ENCODE results near the gene RANBP17. TPM values are rescaled to one million over a fixed set of nuclear protein-coding genes. Genes with fewer than 3 reads are reported as not detected.

The RANBP17 gene
- total RNA-seq, 2 donors from 2014 or later, result 26.6 to 28.0 TPM

DNA sequence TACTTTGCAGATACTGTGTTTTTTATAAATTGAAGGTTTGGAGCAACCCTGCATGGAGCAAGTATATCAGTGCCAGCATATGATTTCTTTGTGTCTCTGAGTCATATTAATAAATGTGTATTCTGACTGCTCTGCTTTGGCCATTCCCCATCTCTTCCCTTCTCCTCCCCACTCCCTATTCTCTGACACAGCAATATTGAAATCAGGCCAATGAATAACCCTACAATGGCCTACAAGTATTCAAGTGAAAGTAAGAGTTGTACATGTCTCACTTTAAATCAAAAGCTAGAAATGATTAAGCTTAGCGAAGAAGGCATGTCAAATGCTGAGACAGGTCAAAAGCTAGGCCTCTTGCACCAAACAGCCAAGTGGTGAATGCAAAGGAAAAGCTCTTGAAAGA is 365.0 kb downstream of the RANBP17 start:
- Histone ChIP-seq H3K27ac (ENCODE audit: low read depth, low read length) (no peak overlapping the region), H3K4me1 (ENCODE audit: control insufficient read depth, insufficient read depth, low read length) (no peaks in the 10 kb centered on the region), H3K9ac (ENCODE audit: extremely low read depth, low read length, poor library complexity, severe bottlenecking) (no peak overlapping the region), H3K36me3 (ENCODE audit: control insufficient read depth, insufficient read depth, low read length) (no peaks in the 10 kb centered on the region), H3K4me3 (ENCODE audit: low read length) (no peak overlapping the region), H3K27me3 (ENCODE audit: control insufficient read depth, insufficient read depth, low read length, poor library complexity, severe bottlenecking) (no peaks in the 10 kb centered on the region), H3K9me3 (ENCODE audit: control insufficient read depth, low read length) (no peaks in the 10 kb centered on the region)
- 96% methylated on average over 1 of the region's 1 CpG; no CpG with 5 or more reads in 1 of the 2 experiments for WGBS, 2 experiments (ENCODE audit: insufficient coverage in 1 of 2, insufficient read length in 1 of 2)
- Mint-ChIP-seq H3K9me3 (no peaks in the 10 kb centered on the region), H3K27ac (no peak overlapping the region), H3K4me3 (no peak overlapping the region), H3K4me1 (no peaks in the 10 kb centered on the region), H3K36me3 (ENCODE audit: low read depth) (no peaks in the 10 kb centered on the region), H3K27me3 (ENCODE audit: insufficient read depth) (no peaks in the 10 kb centered on the region)
- TF ChIP-seq, protein P1, sequence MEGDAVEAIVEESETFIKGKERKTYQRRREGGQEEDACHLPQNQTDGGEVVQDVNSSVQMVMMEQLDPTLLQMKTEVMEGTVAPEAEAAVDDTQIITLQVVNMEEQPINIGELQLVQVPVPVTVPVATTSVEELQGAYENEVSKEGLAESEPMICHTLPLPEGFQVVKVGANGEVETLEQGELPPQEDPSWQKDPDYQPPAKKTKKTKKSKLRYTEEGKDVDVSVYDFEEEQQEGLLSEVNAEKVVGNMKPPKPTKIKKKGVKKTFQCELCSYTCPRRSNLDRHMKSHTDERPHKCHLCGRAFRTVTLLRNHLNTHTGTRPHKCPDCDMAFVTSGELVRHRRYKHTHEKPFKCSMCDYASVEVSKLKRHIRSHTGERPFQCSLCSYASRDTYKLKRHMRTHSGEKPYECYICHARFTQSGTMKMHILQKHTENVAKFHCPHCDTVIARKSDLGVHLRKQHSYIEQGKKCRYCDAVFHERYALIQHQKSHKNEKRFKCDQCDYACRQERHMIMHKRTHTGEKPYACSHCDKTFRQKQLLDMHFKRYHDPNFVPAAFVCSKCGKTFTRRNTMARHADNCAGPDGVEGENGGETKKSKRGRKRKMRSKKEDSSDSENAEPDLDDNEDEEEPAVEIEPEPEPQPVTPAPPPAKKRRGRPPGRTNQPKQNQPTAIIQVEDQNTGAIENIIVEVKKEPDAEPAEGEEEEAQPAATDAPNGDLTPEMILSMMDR (conservative IDR thresholded peaks at IDR 0.05), result no peak
- no peak for DNase-seq

DNA sequence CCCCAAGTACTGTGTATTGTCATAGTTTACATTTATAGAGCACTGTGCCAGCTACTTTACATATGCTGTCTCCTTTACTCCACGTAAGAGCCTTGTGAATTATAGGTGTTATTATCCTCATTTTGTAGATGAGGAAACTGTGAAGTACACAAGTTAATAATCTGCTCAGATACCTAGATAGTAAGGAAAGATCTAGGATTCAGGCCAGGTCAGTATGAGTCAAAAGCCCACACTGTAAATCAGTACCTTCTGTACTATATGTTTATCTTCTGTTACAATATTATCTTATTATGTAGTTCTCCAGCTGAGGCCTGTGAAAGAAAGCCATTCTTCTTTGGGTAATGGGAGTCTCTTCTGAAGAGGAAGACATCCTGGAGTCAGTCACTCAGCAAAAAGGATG is 374.8 kb downstream of the RANBP17 start:
- no peaks in the 10 kb centered on the region for H3K9me3 ChIP-seq (ENCODE audit: control insufficient read depth, low read length)
- Mint-ChIP-seq H3K36me3 (ENCODE audit: low read depth) (no peaks in the 10 kb centered on the region), H3K4me3 (no peak overlapping the region), H3K4me1 (no peaks in the 10 kb centered on the region), H3K27ac (no peak overlapping the region), H3K27me3 (ENCODE audit: insufficient read depth) (no peaks in the 10 kb centered on the region), H3K9me3 (no peaks in the 10 kb centered on the region)
- no peak overlapping the region for H3K27ac ChIP-seq (ENCODE audit: low read depth, low read length)
- TF ChIP-seq, protein P1 (conservative IDR thresholded peaks at IDR 0.05), result no peak
- H3K4me1 ChIP-seq (ENCODE audit: control insufficient read depth, insufficient read depth, low read length), result no peaks in the 10 kb centered on the region
- 100% methylated on average over 1 of the region's 1 CpG; no CpG with 5 or more reads in 1 of the 2 experiments for WGBS, 2 experiments (ENCODE audit: insufficient coverage in 1 of 2, insufficient read length in 1 of 2)
- no peak for DNase-seq
- H3K9ac ChIP-seq (ENCODE audit: extremely low read depth, low read length, poor library complexity, severe bottlenecking), result no peak overlapping the region
- no peak overlapping the region for H3K4me3 ChIP-seq (ENCODE audit: low read length)
- no peaks in the 10 kb centered on the region for H3K27me3 ChIP-seq (ENCODE audit: control insufficient read depth, insufficient read depth, low read length, poor library complexity, severe bottlenecking)
- H3K36me3 ChIP-seq (ENCODE audit: control insufficient read depth, insufficient read depth, low read length), result no peaks in the 10 kb centered on the region

DNA sequence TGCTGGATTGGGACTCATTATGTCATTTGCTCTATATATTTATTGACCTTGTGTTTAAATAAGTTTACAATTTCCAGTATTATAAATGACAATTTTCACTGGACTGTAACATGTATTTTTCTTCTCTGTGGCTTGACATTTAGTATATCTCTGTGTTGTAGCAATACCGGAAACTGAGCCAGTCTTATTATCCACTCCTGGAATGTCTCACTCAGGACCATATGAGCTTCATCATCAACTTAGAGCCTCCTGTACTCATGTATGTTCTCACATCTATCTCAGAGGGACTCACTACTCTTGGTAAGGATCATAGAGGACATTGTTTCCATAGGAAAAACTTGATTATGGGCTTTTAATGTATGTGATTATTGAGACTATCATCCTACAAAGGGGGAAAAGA is 380.7 kb downstream of the RANBP17 start:
- Mint-ChIP-seq H3K27me3 (ENCODE audit: insufficient read depth) (no peaks in the 10 kb centered on the region), H3K27ac (no peak overlapping the region)

More for the DNA sequence above, 380.7 kb downstream of the RANBP17 start:
- H3K4me1 ChIP-seq (ENCODE audit: control insufficient read depth, insufficient read depth, low read length), result no peaks in the 10 kb centered on the region
- no peak overlapping the region for H3K4me3 Mint-ChIP-seq
- H3K36me3 Mint-ChIP-seq (ENCODE audit: low read depth), result peaks cover 1% of the 10 kb centered on the region
- TF ChIP-seq, protein P1 (conservative IDR thresholded peaks at IDR 0.05), result no peak
- no peaks in the 10 kb centered on the region for H3K27me3 ChIP-seq (ENCODE audit: control insufficient read depth, insufficient read depth, low read length, poor library complexity, severe bottlenecking)
- H3K9me3 Mint-ChIP-seq, result no peaks in the 10 kb centered on the region
- 100% methylated on average over 1 of the region's 1 CpG; no CpG with 5 or more reads in 1 of the 2 experiments for WGBS, 2 experiments (ENCODE audit: insufficient coverage in 1 of 2, insufficient read length in 1 of 2)
- no peaks in the 10 kb centered on the region for H3K9me3 ChIP-seq (ENCODE audit: control insufficient read depth, low read length)
- no peak overlapping the region for H3K27ac ChIP-seq (ENCODE audit: low read depth, low read length)
- no peaks in the 10 kb centered on the region for H3K36me3 ChIP-seq (ENCODE audit: control insufficient read depth, insufficient read depth, low read length)
- no peak overlapping the region for H3K4me3 ChIP-seq (ENCODE audit: low read length)
- H3K4me1 Mint-ChIP-seq, result no peaks in the 10 kb centered on the region
- no peak overlapping the region for H3K9ac ChIP-seq (ENCODE audit: extremely low read depth, low read length, poor library complexity, severe bottlenecking)
- no peak for DNase-seq
